Adrenal gland (tissue), 12 donors: ENCODE measurements around the gene TM7SF3. TPM values are rescaled to one million over a fixed set of nuclear protein-coding genes. Genes with fewer than 3 reads are reported as not detected.

Experiments used
- DNase-seq, 7 donors: peaks; one replicate each; pipeline ENCODE4 v3.0.0-alpha.2; 2019 to 2020
- H3K27ac ChIP-seq, 5 donors: fragments of 200-600 bp; sonication (generic) in 4 of 5; 1 replicate in 3 of 5; 2 replicates in 2 of 5; pipeline versions ENCODE4 v1.5.1 to v1.8.0; 2016 to 2020; ENCODE audit warnings: mild to moderate bottlenecking in 1 of 5
- H3K27me3 ChIP-seq: fragments of 200-600 bp; 2 replicates; pipeline ENCODE4 v1.8.0; 2021
- H3K36me3 ChIP-seq, 2 donors: fragments of 200-600 bp; replicated peaks in 1 of 2; 1 replicate in 1 of 2; 2 replicates in 1 of 2; pipeline versions ENCODE4 v1.5.1 to v1.8.0; 2018 to 2022
- H3K4me1 ChIP-seq, 2 donors: fragments of 200-600 bp; replicated peaks in 1 of 2; 1 replicate in 1 of 2; 2 replicates in 1 of 2; pipeline versions ENCODE4 v1.5.1 to v1.8.0; 2018 to 2021
- H3K4me3 ChIP-seq, 4 donors: fragments of 200-600 bp; sonication (generic) in 3 of 4; one replicate each; pipeline ENCODE4 v1.5.1; 2016 to 2018
- H3K9me3 ChIP-seq, 3 donors: fragments of 200-600 bp; sonication (generic) in 1 of 3; replicated peaks in 1 of 3; 1 replicate in 2 of 3; 2 replicates in 1 of 3; pipeline versions ENCODE4 v1.5.1 to v1.8.0; 2016 to 2021
- POLR2A ChIP-seq, 2 donors: fragments of 450-650 bp; IDR thresholded peaks; one replicate each; pipeline ENCODE4 v1.6.1; 2017; ENCODE audit warnings: antibody characterized with exemption in 2 of 2, mild to moderate bottlenecking in 2 of 2, moderate library complexity in 1 of 2
- WGBS, 4 donors: extraction: QIAGEN DNeasy Blood & Tissue Kit in 2 of 4; methylation state at CpG; one replicate each; pipeline versions ENCODE4 v1.1.5 to v1.1.7; 2013 to 2017; 5-methylcytosine and 5-hydroxymethylcytosine counted together
- intact Hi-C, 2 donors: fragments of 100-400 bp; cut with DNase I; formaldehyde crosslinking; loops; one replicate each; pipeline versions ENCODE4 v1.14.1 to v1.15.0; 2022 to 2023
- polyA plus RNA-seq, 3 donors: library from polyadenylated mRNA; stranded (reverse); fragments of 200-250 nt in 2 of 3; fragments of 350-450 nt in 1 of 3; fragmentation: Illumina TruSeq in 1 of 3; extraction: RNeasy Lipid Tissue Mini Kit (QIAGEN cat#74804) in 1 of 3; gene quantifications; one replicate each; pipeline ENCODE4 v1.2.3, GENCODE V29; 2013 to 2014
- total RNA-seq, 9 donors: library from RNA; depleted of rRNA in 4 of 9; stranded (reverse); fragments of >200 nt in 4 of 9; fragments of 120-200 nt in 1 of 9; fragmentation: NEBNext Ultra II Directional in 1 of 9; extraction: Animal tissue kit (Norgen Biotek cat#: 25700) in 1 of 9; gene quantifications; one replicate each; pipeline versions ENCODE4 v1.1.0 to v1.2.4, GENCODE V29; 2013 to 2023
- TF ChIP-seq, protein P1 (sequence below), 6 experiments: fragments of 450-650 bp in 4 of 6; fragments of 200-600 bp in 2 of 6; sonication (generic) in 1 of 6; IDR thresholded peaks; 1 replicate in 5 of 6; 2 replicates in 1 of 6; pipeline versions ENCODE4 v1.5.1 to v1.8.0; 2016 to 2021; ENCODE audit warnings: antibody characterized with exemption in 6 of 6, mild to moderate bottlenecking in 2 of 6, moderate library complexity in 1 of 6
- donor health status: healthy with polysubstance abuse.
- donor health status: Bipolar disorder and iron deficiency.
- donor health status: DM: yes; HTN: yes; CAD: no.
- donor health status: DM: no; HTN: no; CAD: no.
- donor health status: DM: no; HTN: no; CAD: no.
- donor health status: DM: yes; HTN: yes; CAD: no.

The TM7SF3 gene
- total and polyA plus RNA-seq, 12 donors: 12.3 to 197 (median 68.1) TPM

- no peaks in the 10 kb centered on the region for H3K9me3 ChIP-seq
- H3K27ac ChIP-seq: no peak overlapping the region
- DNase-seq: no peak
- intact Hi-C loops: no loop called here
- H3K4me1 ChIP-seq: no peaks in the 10 kb centered on the region
- TF ChIP-seq, protein P1, sequence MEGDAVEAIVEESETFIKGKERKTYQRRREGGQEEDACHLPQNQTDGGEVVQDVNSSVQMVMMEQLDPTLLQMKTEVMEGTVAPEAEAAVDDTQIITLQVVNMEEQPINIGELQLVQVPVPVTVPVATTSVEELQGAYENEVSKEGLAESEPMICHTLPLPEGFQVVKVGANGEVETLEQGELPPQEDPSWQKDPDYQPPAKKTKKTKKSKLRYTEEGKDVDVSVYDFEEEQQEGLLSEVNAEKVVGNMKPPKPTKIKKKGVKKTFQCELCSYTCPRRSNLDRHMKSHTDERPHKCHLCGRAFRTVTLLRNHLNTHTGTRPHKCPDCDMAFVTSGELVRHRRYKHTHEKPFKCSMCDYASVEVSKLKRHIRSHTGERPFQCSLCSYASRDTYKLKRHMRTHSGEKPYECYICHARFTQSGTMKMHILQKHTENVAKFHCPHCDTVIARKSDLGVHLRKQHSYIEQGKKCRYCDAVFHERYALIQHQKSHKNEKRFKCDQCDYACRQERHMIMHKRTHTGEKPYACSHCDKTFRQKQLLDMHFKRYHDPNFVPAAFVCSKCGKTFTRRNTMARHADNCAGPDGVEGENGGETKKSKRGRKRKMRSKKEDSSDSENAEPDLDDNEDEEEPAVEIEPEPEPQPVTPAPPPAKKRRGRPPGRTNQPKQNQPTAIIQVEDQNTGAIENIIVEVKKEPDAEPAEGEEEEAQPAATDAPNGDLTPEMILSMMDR (IDR thresholded peaks at IDR 0.05): no peak
- no peak for TF ChIP-seq POLR2A (IDR thresholded peaks at IDR 0.05)
- no peak overlapping the region for H3K4me3 ChIP-seq
- H3K27me3 ChIP-seq: no peaks in the 10 kb centered on the region
- WGBS, 4 donors: 76 to 87% (median 84%) methylated on average over 2 of the region's 2 CpGs
- no peaks in the 10 kb centered on the region for H3K36me3 ChIP-seq
These were observed 46.6 kb upstream of the TM7SF3 start for GRCh38 chr12:27060740-27061139.

DNA sequence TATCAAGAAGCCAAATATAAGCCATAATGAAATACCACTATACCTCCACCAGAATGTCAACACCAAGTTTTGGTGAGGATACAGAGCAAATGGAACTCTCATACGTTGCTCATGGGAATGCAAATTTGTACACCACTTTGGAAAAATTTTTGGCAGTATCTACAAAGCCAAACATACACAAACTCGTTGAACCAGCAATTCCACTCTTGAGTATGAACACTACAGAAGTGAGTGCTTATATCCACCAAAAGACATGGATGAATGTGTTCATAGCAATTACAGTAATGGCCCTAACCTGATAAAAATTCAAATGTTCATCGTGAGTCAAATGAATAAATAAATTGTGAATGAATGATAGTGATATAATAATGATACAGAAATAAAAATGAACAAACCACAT lies 43.4 kb upstream of the TM7SF3 start:
- Histone ChIP-seq H3K4me3 (no peak overlapping the region), H3K9me3 (no peaks in the 10 kb centered on the region), H3K4me1 (no peaks in the 10 kb centered on the region), H3K27me3 (no peaks in the 10 kb centered on the region), H3K27ac (no peak overlapping the region), H3K36me3 (no peaks in the 10 kb centered on the region)
- TF ChIP-seq, protein P1 (IDR thresholded peaks at IDR 0.05): no peak
- TF ChIP-seq POLR2A (IDR thresholded peaks at IDR 0.05): no peak
- 77 to 87% (median 82%) methylated on average over 3 of the region's 3 CpGs for WGBS, 4 donors
- no peak for DNase-seq
- intact Hi-C loops: no loop called here

GRCh38 chr12:27055966-27056365 lies 41.8 kb upstream of the TM7SF3 start:
- H3K27ac ChIP-seq: no peak overlapping the region
- TF ChIP-seq, protein P1 (IDR thresholded peaks at IDR 0.05): no peak
- TF ChIP-seq POLR2A (IDR thresholded peaks at IDR 0.05): no peak
- intact Hi-C loops: no loop called here
- no peak for DNase-seq
- no peaks in the 10 kb centered on the region for H3K4me1 ChIP-seq
- H3K9me3 ChIP-seq: no peaks in the 10 kb centered on the region
- no peaks in the 10 kb centered on the region for H3K27me3 ChIP-seq
- no peaks in the 10 kb centered on the region for H3K36me3 ChIP-seq
- H3K4me3 ChIP-seq: no peak overlapping the region
- 78 to 83% (median 81%) methylated on average over 7 of the region's 7 CpGs for WGBS, 4 donors

GRCh38 chr12:27052742-27053141 lies 38.6 kb upstream of the TM7SF3 start:
- no peak overlapping the region for H3K27ac ChIP-seq
- TF ChIP-seq POLR2A (IDR thresholded peaks at IDR 0.05): no peak
- no peaks in the 10 kb centered on the region for H3K27me3 ChIP-seq
- no peaks in the 10 kb centered on the region for H3K9me3 ChIP-seq
- H3K4me3 ChIP-seq: no peak overlapping the region
- no peaks in the 10 kb centered on the region for H3K36me3 ChIP-seq
- intact Hi-C loops: no loop called here
- WGBS, 4 donors: 87 to 96% (median 95%) methylated on average over 3 of the region's 3 CpGs
- H3K4me1 ChIP-seq: no peaks in the 10 kb centered on the region
- no peak for DNase-seq

GRCh38 chr12:27052176-27052575 lies 38.0 kb upstream of the TM7SF3 start:
- TF ChIP-seq POLR2A (IDR thresholded peaks at IDR 0.05): no peak
- TF ChIP-seq, protein P1 (IDR thresholded peaks at IDR 0.05): no peak
- Histone ChIP-seq H3K4me1 (no peaks in the 10 kb centered on the region), H3K4me3 (no peak overlapping the region), H3K9me3 (no peaks in the 10 kb centered on the region), H3K36me3 (no peaks in the 10 kb centered on the region), H3K27me3 (no peaks in the 10 kb centered on the region), H3K27ac (no peak overlapping the region)
- 89 to 94% (median 92%) methylated on average over 1 of the region's 1 CpG for WGBS, 4 donors
- intact Hi-C loops: no loop called here
- DNase-seq: no peak
